BJ (cell line): ENCODE results near the gene NFATC3. TPM values are rescaled to one million over a fixed set of nuclear protein-coding genes. Genes with fewer than 3 reads are reported as not detected.
A peak's percentile ranks its signal among the peaks of the same experiment; 100 is the strongest.

Source experiments
- CTCF ChIA-PET: fragments of 350-600 bp; formaldehyde crosslinking; extraction: SDS; loops from one replicate; lab custom pipeline; 2021; ENCODE audit warnings: antibody characterized with exemption, inconsistent platforms; lab: Yijun Ruan, JAX
- POLR2A ChIA-PET: fragments of 300-600 bp; sonication (Branson Sonifier 250); formaldehyde crosslinking; extraction: SDS; loops from one replicate; lab custom pipeline; 2021; ENCODE audit warnings: antibody characterized with exemption; lab: Charles Lee
- DNase-seq: peaks from one replicate; pipeline ENCODE4 v3.0.0-alpha.2; 2011; ENCODE audit warnings: low read depth
- H3K27me3 ChIP-seq: 2 replicates; pipeline ENCODE4 v1.6.0; 2011; ENCODE audit warnings: low read length; ENCODE audit not compliant: control insufficient read depth, insufficient read depth
- H3K36me3 ChIP-seq: 2 replicates; pipeline ENCODE4 v1.5.1; 2011; ENCODE audit warnings: low read length; ENCODE audit not compliant: control insufficient read depth, insufficient read depth
- H3K4me3 ChIP-seq: 2 replicates; pipeline ENCODE4 v1.5.1; 2011; ENCODE audit warnings: low read depth, mild to moderate bottlenecking, control low read depth, low read length
- CTCF ChIP-seq: IDR thresholded peaks from 2 replicates; pipeline ENCODE4 v1.5.1; 2011; ENCODE audit warnings: low read depth, mild to moderate bottlenecking, control low read depth, inconsistent platforms, low read length, moderate library complexity; ENCODE audit not compliant: insufficient read depth
- polyA plus RNA-seq: library from polyadenylated mRNA; depleted of rRNA; stranded (reverse); fragments of >200 nt; gene quantifications from 2 replicates; pipeline ENCODE4 v1.2.3, GENCODE V29; 2011

Gene NFATC3
- polyA plus RNA-seq, 1 experiment: 10.5 TPM

GRCh38 chr16:68061396-68061795 lies 23.8 kb upstream of the NFATC3 start:
- Histone ChIP-seq H3K4me3 (no peak overlapping the region), H3K27me3 (no peaks in the 10 kb centered on the region), H3K36me3 (no peaks in the 10 kb centered on the region)
- no peak for TF ChIP-seq CTCF
- CTCF ChIA-PET: interaction anchor here (0.7 to 1.6 kb wide), 3 partner anchors 10 to 389 kb away, joined by 3 to 4 read pairs (median 3); no protein-coding TSS in a partner anchor
- POLR2A ChIA-PET: no interaction called here
- DNase-seq: no peak

GRCh38 chr16:68062910-68063393 lies 22.2 kb upstream of the NFATC3 start:
- no peak for DNase-seq
- no peaks in the 10 kb centered on the region for H3K27me3 ChIP-seq
- ChIA-PET CTCF (interaction anchor here (1.5 to 1.9 kb wide), 3 partner anchors 23 to 167 kb away, joined by 3 to 5 read pairs (median 5); no protein-coding TSS in a partner anchor), POLR2A (no interaction called here)
- no peak overlapping the region for H3K4me3 ChIP-seq
- no peaks in the 10 kb centered on the region for H3K36me3 ChIP-seq
- TF ChIP-seq CTCF: no peak

GRCh38 chr16:68064791-68065365 lies 20.3 kb upstream of the NFATC3 start:
- peak; percentile 92 for TF ChIP-seq CTCF
- no peaks in the 10 kb centered on the region for H3K27me3 ChIP-seq
- H3K36me3 ChIP-seq: no peaks in the 10 kb centered on the region; the same call in 1 of the 2 replicates
- no peak overlapping the region for H3K4me3 ChIP-seq
- DNase-seq: no peak
- POLR2A ChIA-PET: interaction anchor here (0.6 kb wide), 1 partner anchor 37 kb away, joined by 3 read pairs; no protein-coding TSS in a partner anchor
- CTCF ChIA-PET: interaction anchor here (0.6 to 3.3 kb wide), 17 partner anchors 10 to 546 kb away, joined by 3 to 22 read pairs (median 4); partner anchors contain the start of genes DDX28, DPEP2 and DUS2

- Histone ChIP-seq H3K27me3 (no peaks in the 10 kb centered on the region), H3K36me3 (peaks cover 1% of the 10 kb centered on the region), H3K4me3 (no peak overlapping the region)
- TF ChIP-seq CTCF: no peak; the same call in 1 of the 2 replicates
- DNase-seq: no peak
- ChIA-PET POLR2A (interaction anchor here (0.6 to 0.7 kb wide), 2 partner anchors 38 to 99 kb away, joined by 3 to 4 read pairs; no protein-coding TSS in a partner anchor), CTCF (interaction anchor here (0.7 to 3.3 kb wide), 14 partner anchors 9 to 183 kb away, joined by 3 to 22 read pairs (median 4); partner anchors contain the start of genes DDX28, DPEP2 and DUS2)
These were observed 19.4 kb upstream of the NFATC3 start for GRCh38 chr16:68065716-68066305.

GRCh38 chr16:68066763-68067162 lies 18.4 kb upstream of the NFATC3 start:
- POLR2A ChIA-PET: no interaction called here
- Histone ChIP-seq H3K27me3 (no peaks in the 10 kb centered on the region), H3K4me3 (no peak overlapping the region), H3K36me3 (peaks cover 1% of the 10 kb centered on the region)
- CTCF ChIA-PET: interaction anchor here (2.0 to 3.3 kb wide), 2 partner anchors 8 to 26 kb away, joined by 10 to 22 read pairs; no protein-coding TSS in a partner anchor
- DNase-seq: no peak
- no peak for TF ChIP-seq CTCF
